ENCODE measurements around the gene RHNO1.

DNA sequence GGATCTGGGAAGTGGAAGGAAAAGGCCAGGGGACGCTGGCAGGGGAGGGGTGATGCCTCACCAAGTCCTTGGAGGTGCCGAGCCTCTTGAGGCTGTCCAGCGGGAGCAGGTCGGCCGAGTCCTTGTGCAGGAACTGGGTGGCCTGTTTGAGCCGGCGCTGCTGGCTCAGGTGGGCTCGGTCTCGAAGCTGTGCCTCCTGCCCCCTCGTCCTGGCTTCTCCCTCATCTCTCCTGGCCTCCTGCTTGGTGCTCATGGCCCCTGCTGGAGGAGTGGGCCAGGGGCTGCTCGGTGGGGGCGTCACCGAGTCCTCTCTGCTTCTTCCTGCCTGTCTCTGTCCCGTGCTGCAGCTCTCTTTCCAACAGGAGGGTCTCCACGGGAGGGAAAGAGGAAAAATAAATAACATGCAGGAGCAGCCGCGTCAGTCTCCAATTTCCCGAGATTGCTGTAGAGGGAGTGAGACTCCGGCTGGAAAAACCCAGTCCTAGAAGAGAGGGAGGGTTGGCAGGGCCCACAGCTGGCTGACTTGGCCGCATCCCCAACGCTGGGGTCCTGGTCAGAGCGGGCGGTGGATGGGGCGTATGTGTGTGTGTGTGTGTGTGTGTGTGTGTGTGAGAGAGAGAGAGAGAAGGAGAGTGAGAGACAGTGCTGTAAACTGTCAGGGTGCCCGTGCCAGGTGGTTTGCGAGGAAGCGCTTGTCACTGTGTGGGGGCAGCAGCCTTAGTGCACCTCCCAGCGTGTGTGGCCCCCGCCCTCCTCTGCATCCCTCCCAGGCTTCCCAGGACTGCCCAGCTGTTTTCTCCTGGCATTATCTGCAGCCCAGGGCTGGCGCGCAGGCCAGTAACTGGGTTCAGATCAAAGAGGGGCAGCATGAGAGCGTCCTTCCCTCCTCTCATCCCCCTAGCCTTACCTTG is 42.2 kb upstream of the RHNO1 start, which contains the start of gene NRIP2:
- TF ChIP-seq, protein P1, sequence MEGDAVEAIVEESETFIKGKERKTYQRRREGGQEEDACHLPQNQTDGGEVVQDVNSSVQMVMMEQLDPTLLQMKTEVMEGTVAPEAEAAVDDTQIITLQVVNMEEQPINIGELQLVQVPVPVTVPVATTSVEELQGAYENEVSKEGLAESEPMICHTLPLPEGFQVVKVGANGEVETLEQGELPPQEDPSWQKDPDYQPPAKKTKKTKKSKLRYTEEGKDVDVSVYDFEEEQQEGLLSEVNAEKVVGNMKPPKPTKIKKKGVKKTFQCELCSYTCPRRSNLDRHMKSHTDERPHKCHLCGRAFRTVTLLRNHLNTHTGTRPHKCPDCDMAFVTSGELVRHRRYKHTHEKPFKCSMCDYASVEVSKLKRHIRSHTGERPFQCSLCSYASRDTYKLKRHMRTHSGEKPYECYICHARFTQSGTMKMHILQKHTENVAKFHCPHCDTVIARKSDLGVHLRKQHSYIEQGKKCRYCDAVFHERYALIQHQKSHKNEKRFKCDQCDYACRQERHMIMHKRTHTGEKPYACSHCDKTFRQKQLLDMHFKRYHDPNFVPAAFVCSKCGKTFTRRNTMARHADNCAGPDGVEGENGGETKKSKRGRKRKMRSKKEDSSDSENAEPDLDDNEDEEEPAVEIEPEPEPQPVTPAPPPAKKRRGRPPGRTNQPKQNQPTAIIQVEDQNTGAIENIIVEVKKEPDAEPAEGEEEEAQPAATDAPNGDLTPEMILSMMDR (conservative IDR thresholded peaks at IDR 0.05; ENCODE audit: low read depth, low read length), result no peak
- no peak for TF ChIP-seq EZH2 (IDR thresholded peaks at IDR 0.05; ENCODE audit: low read length, unreplicated experiment)
